Nephron progenitor cell (in vitro differentiated cells): ENCODE measurements around the gene UBE2I.

Source experiments
- DNase-seq: peaks from one replicate; pipeline ENCODE4 v3.0.0; 2021
- H3K27ac Mint-ChIP-seq: 2 replicates; pipeline ENCODE4 v1.8.0; 2021; ENCODE audit warnings: mild to moderate bottlenecking, moderate library complexity, mixed read lengths
- H3K27me3 Mint-ChIP-seq: 2 replicates; pipeline ENCODE4 v1.8.0; 2021; ENCODE audit warnings: mild to moderate bottlenecking, low read depth, mixed read lengths; ENCODE audit not compliant: poor library complexity
- H3K36me3 Mint-ChIP-seq: 2 replicates; pipeline ENCODE4 v1.8.0; 2021; ENCODE audit warnings: low read depth, mixed read lengths
- H3K4me1 Mint-ChIP-seq: 2 replicates; pipeline ENCODE4 v1.8.0; 2021; ENCODE audit warnings: mixed read lengths
- H3K4me3 Mint-ChIP-seq: 2 replicates; pipeline ENCODE4 v1.8.0; 2021; ENCODE audit warnings: mild to moderate bottlenecking, moderate library complexity, mixed read lengths
- H3K9me3 Mint-ChIP-seq: 2 replicates; pipeline ENCODE4 v1.8.0; 2021; ENCODE audit warnings: mild to moderate bottlenecking, moderate library complexity, mixed read lengths
- TF ChIP-seq, protein P1 (sequence below): fragments of 200-600 bp; sonication (generic); IDR thresholded peaks from 2 replicates; pipeline ENCODE4 v1.5.0; 2021; ENCODE audit warnings: antibody characterized with exemption

The UBE2I gene

DNA sequence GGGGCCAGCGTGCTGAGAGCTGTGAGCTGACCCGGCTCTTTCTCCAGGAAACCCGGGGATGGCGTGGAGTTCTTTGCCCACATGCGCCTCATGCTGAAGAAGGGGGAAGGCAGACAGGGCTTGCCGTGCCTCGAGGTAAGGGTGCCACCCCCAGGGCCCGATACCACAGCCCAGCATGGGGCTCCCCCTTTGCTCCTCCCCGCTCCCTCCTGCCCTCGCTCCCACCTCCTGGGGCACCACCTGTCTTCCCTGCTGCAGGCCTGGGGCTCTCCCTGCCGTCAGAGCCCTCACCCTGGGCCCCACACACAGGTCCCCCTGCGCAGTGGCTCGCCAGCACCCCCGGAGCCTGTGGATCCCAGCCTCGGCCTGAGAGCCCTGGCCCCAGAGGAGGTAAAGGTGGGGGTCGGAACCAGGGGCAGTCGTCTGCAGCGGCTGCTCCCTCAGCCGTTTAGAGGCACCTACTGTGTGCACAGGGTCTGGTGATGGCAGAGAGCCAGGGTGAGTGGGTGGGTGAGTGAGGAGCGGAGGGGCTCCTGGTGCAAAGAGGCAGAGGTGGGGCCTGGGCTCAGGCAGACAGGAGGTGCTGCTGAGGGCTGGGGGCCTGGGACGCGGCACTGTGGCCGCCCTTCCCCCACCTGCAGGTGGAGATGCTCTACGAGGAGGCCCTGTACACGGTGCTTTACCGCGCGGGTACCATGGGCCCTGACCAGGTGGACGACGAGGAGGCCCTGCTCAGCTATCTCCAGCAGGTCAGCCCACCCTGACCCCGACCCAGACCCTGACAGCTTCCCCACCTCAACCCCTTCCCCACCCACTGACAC lies 29.6 kb downstream of the UBE2I start:
- TF ChIP-seq, protein P1, sequence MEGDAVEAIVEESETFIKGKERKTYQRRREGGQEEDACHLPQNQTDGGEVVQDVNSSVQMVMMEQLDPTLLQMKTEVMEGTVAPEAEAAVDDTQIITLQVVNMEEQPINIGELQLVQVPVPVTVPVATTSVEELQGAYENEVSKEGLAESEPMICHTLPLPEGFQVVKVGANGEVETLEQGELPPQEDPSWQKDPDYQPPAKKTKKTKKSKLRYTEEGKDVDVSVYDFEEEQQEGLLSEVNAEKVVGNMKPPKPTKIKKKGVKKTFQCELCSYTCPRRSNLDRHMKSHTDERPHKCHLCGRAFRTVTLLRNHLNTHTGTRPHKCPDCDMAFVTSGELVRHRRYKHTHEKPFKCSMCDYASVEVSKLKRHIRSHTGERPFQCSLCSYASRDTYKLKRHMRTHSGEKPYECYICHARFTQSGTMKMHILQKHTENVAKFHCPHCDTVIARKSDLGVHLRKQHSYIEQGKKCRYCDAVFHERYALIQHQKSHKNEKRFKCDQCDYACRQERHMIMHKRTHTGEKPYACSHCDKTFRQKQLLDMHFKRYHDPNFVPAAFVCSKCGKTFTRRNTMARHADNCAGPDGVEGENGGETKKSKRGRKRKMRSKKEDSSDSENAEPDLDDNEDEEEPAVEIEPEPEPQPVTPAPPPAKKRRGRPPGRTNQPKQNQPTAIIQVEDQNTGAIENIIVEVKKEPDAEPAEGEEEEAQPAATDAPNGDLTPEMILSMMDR: no peak
- Mint-ChIP-seq H3K36me3 (no peaks in the 10 kb centered on the region), H3K27ac (no peak overlapping the region), H3K4me1 (peaks cover 10% of the 10 kb centered on the region), H3K4me3 (no peak overlapping the region), H3K27me3 (peaks cover 74% of the 10 kb centered on the region), H3K9me3 (no peaks in the 10 kb centered on the region)
- DNase-seq: no peak

DNA sequence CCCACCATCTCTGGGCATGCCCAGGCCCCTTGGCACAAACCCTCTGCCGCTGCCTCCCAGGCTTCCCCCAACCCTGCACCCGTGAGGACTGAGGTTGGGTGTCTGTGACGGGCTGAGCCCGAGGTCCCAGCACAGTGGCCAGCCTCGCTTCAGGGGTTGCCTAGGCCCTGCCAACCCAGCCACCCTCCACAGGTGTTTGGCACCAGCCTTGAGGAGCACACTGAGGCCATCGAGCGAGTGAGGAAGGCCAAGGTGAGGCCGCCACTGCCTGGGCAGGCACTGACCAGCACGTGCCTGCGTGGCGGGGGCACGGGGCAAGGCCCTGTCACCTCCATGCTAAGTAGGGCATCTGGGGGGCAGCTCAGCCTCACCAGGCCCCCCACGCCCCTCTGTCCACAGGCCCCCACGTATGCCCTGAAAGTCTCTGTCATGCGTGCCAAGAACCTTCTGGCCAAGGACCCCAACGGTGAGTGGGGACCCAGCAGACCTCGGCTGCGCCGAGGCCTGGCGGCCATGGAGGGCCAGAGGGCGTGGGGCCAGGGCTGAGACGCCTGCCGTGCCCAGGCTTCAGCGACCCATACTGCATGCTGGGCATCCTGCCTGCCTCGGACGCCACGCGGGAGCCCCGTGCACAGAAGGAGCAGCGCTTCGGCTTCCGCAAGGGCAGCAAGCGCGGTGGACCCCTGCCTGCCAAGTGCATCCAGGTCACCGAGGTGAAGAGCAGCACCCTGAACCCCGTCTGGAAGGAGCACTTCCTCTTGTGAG lies 31.5 kb downstream of the UBE2I start:
- TF ChIP-seq, protein P1: no peak
- no peak overlapping the region for H3K4me3 Mint-ChIP-seq

DNA sequence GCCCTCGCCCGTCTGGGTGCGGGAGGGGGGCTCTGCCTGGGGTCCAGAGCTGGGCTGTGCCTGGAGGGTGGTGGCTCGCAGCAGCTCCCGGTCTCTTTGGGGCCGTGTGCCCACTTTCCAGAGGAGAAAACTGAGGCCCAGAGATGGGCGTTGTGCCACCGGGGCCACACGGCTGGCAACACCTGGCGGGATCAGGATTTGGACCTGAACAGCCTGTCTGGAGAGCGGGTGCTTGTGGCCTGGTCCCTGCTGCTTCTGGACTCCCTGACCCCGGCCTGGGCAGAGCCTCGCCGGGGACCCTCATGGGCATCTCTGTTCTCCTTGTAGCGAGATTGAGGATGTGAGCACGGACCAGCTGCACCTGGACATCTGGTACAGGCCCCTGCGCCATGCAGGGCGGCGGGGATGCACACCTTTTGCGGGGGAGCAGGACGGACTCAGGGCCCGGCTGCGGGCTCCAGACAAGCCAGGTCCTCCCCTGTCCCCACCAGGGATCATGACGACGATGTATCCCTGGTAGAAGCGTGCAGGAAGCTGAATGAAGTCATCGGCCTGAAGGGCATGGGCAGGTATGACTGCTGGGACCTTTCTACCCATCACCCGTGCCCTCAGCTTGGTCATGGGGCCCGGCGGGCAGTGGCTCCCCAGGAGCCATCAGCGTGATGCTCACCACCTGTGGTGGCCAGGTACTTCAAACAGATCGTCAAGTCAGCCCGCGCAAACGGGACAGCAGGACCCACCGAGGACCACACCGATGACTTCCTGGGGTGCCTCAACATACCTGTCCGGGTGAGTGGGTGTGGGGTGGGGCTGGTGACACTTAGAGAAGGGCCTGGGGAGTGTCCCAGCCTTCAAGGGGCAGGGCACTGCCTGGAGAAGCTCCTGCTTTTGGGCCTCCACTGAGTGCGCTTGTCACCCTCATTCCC lies 32.3 kb downstream of the UBE2I start:
- H3K27ac Mint-ChIP-seq: no peak overlapping the region

More for the DNA sequence above, 31.5 kb downstream of the UBE2I start:
- DNase-seq: no peak
- Mint-ChIP-seq H3K36me3 (no peaks in the 10 kb centered on the region), H3K27ac (no peak overlapping the region), H3K27me3 (peaks cover 62% of the 10 kb centered on the region), H3K4me1 (peaks cover 10% of the 10 kb centered on the region), H3K9me3 (no peaks in the 10 kb centered on the region)

DNA sequence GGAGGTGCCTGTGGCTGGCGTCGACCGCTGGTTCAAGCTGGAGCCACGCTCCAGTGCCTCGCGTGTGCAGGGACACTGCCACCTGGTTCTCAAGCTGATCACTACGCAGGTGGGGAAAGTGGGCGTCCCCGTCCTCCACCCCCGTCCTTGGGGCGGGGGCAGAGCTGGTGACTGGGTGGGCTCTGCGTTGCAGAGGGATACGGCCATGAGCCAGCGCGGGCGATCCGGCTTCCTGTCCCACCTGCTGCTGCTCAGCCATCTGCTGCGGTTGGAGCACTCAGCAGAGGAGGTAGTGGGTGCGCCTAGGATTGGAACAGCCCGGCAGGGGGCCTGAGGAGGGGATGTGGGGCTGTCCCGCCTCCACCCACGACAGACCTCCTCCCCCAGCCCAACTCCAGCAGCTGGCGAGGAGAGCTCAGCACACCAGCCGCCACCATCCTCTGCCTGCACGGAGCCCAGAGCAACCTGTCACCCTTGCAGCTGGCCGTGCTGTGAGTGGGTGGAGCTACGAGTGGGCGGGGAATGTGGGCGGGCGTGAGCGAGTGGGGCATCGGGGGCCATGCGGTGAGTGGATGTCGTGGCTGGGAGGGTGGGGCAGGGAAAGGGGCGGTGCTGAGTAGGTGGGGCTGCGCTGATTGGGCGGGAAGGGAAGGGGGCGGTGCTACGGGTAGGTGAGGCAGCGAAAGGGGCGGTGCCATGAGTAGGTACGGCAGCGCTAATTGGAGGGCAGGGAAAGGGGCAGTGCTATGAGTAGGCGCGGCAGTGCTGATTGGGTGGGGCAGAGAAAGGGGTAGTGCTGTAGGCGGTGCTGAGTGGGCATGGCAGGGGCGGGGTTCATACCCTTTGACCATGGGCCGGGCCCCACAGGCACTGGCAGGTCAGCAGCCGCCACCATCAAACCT lies 33.3 kb downstream of the UBE2I start:
- Mint-ChIP-seq H3K4me3 (peak overlapping the region; percentile 80), H3K4me1 (peaks cover 10% of the 10 kb centered on the region), H3K9me3 (no peaks in the 10 kb centered on the region), H3K36me3 (no peaks in the 10 kb centered on the region), H3K27me3 (peaks cover 43% of the 10 kb centered on the region), H3K27ac (no peak overlapping the region)
- DNase-seq: peak; percentile 99
- TF ChIP-seq, protein P1: no peak

More for the DNA sequence above, 32.3 kb downstream of the UBE2I start:
- H3K36me3 Mint-ChIP-seq: no peaks in the 10 kb centered on the region
- no peak overlapping the region for H3K4me3 Mint-ChIP-seq
- peaks cover 10% of the 10 kb centered on the region for H3K4me1 Mint-ChIP-seq
- peaks cover 53% of the 10 kb centered on the region for H3K27me3 Mint-ChIP-seq
- TF ChIP-seq, protein P1: no peak
- H3K9me3 Mint-ChIP-seq: no peaks in the 10 kb centered on the region
- no peak for DNase-seq
